Liver (tissue), 9 donors: ENCODE results near the gene NUDT16L1. TPM values are rescaled to one million over a fixed set of nuclear protein-coding genes. Genes with fewer than 3 reads are reported as not detected.

ENCODE experiments used
- DNase-seq: peaks from one replicate; pipeline ENCODE4 v3.0.0-alpha.2; 2017; ENCODE audit warnings: low spot score
- H3K27ac ChIP-seq, 2 donors: one replicate each; pipeline ENCODE4 v1.7.0; 2013; ENCODE audit warnings: inconsistent platforms in 2 of 2, low read length in 2 of 2, control low read depth in 1 of 2, low read depth in 1 of 2, mild to moderate bottlenecking in 1 of 2
- H3K27me3 ChIP-seq, 4 donors: one replicate each; pipeline versions ENCODE4 v1.6.1 to v1.7.0; 2013; ENCODE audit warnings: low read length in 3 of 4, inconsistent platforms in 1 of 4, mild to moderate bottlenecking in 1 of 4, moderate library complexity in 1 of 4; ENCODE audit not compliant: control insufficient read depth in 4 of 4, insufficient read depth in 4 of 4
- H3K36me3 ChIP-seq, 4 donors: one replicate each; pipeline versions ENCODE4 v1.6.1 to v1.7.0; 2013; ENCODE audit warnings: low read length in 3 of 4, mild to moderate bottlenecking in 3 of 4, low read depth in 1 of 4, moderate library complexity in 1 of 4; ENCODE audit not compliant: control insufficient read depth in 4 of 4, insufficient read depth in 3 of 4
- H3K4me1 ChIP-seq, 4 donors: one replicate each; pipeline versions ENCODE4 v1.6.1 to v1.7.0; 2013; ENCODE audit warnings: low read length in 3 of 4, mild to moderate bottlenecking in 3 of 4, moderate library complexity in 1 of 4; ENCODE audit not compliant: control insufficient read depth in 4 of 4, insufficient read depth in 4 of 4
- H3K4me3 ChIP-seq, 3 donors: one replicate each; pipeline versions ENCODE4 v1.6.1 to v1.7.0; 2013; ENCODE audit warnings: low read length in 3 of 3, control low read depth in 1 of 3, low read depth in 1 of 3, mild to moderate bottlenecking in 1 of 3
- H3K9ac ChIP-seq, 2 donors: one replicate each; pipeline ENCODE4 v1.7.0; 2013; ENCODE audit warnings: low read length in 2 of 2, mild to moderate bottlenecking in 2 of 2, moderate library complexity in 2 of 2, control low read depth in 1 of 2, low read depth in 1 of 2
- H3K9me3 ChIP-seq, 4 donors: one replicate each; pipeline versions ENCODE4 v1.6.1 to v1.7.0; 2013; ENCODE audit warnings: low read length in 3 of 4; ENCODE audit not compliant: control insufficient read depth in 4 of 4
- ATF3 ChIP-seq: IDR thresholded peaks from 2 replicates; pipeline ENCODE4 v1.6.1; 2016; ENCODE audit warnings: antibody characterized with exemption
- CTCF ChIP-seq: fragments of 150-350 bp; IDR thresholded peaks from 2 replicates; pipeline ENCODE4 v1.5.1; 2017; ENCODE audit warnings: improper control_type of control experiment, low read depth, low read length; ENCODE audit not compliant: missing input control
- EGR1 ChIP-seq, 2 donors: IDR thresholded peaks; 2 replicates each; pipeline ENCODE4 v1.6.1; 2016 to 2018; ENCODE audit warnings: antibody characterized with exemption in 2 of 2, low read depth in 2 of 2
- FOXA1 ChIP-seq: IDR thresholded peaks from 2 replicates; pipeline ENCODE4 v1.6.1; 2016; ENCODE audit warnings: antibody characterized with exemption
- FOXA2 ChIP-seq: IDR thresholded peaks from 2 replicates; pipeline ENCODE4 v1.6.1; 2016; ENCODE audit warnings: antibody characterized with exemption
- GABPA ChIP-seq, 2 donors: IDR thresholded peaks in 1 of 2; conservative IDR thresholded peaks in 1 of 2; 2 replicates each; pipeline ENCODE4 v1.6.1; 2016; ENCODE audit warnings: antibody characterized with exemption in 2 of 2, mild to moderate bottlenecking in 1 of 2, moderate library complexity in 1 of 2
- HNF4A ChIP-seq, 2 donors: conservative IDR thresholded peaks; 2 replicates each; pipeline ENCODE4 v1.6.1; 2016; ENCODE audit warnings: antibody characterized with exemption in 2 of 2, mild to moderate bottlenecking in 2 of 2
- HNF4G ChIP-seq: IDR thresholded peaks from 2 replicates; pipeline ENCODE4 v1.6.1; 2016; ENCODE audit warnings: antibody characterized with exemption
- JUND ChIP-seq, 2 donors: IDR thresholded peaks; 2 replicates each; pipeline ENCODE4 v1.6.1; 2016; ENCODE audit warnings: antibody characterized with exemption in 2 of 2
- MAX ChIP-seq: IDR thresholded peaks from 2 replicates; pipeline ENCODE4 v1.6.1; 2016; ENCODE audit warnings: antibody characterized with exemption
- NR2F2 ChIP-seq: IDR thresholded peaks from 2 replicates; pipeline ENCODE4 v1.6.1; 2016; ENCODE audit warnings: antibody characterized with exemption
- RAD21 ChIP-seq, 2 donors: IDR thresholded peaks; 2 replicates each; pipeline ENCODE4 v1.6.1; 2016; ENCODE audit warnings: antibody characterized with exemption in 2 of 2, mild to moderate bottlenecking in 2 of 2
- REST ChIP-seq: IDR thresholded peaks from 2 replicates; pipeline ENCODE4 v1.6.1; 2016; ENCODE audit warnings: antibody characterized with exemption, mild to moderate bottlenecking
- RXRA ChIP-seq, 2 donors: IDR thresholded peaks; 2 replicates each; pipeline ENCODE4 v1.6.1; 2017 to 2018; ENCODE audit warnings: antibody characterized with exemption in 2 of 2, mild to moderate bottlenecking in 1 of 2
- SP1 ChIP-seq: IDR thresholded peaks from 2 replicates; pipeline ENCODE4 v1.6.1; 2018; ENCODE audit warnings: antibody characterized with exemption, mild to moderate bottlenecking
- TAF1 ChIP-seq: conservative IDR thresholded peaks from 2 replicates; pipeline ENCODE4 v1.6.1; 2016; ENCODE audit warnings: antibody characterized with exemption, mild to moderate bottlenecking
- YY1 ChIP-seq: IDR thresholded peaks from 2 replicates; pipeline ENCODE4 v1.6.1; 2016; ENCODE audit warnings: antibody characterized with exemption, mild to moderate bottlenecking
- ZBTB33 ChIP-seq: IDR thresholded peaks from 2 replicates; pipeline ENCODE4 v1.6.1; 2016; ENCODE audit warnings: antibody characterized with exemption
- WGBS: extraction: QIAGEN DNeasy Blood & Tissue Kit; methylation state at CpG from one replicate; pipeline ENCODE4 v1.1.7; 2013; 5-methylcytosine and 5-hydroxymethylcytosine counted together
- polyA plus RNA-seq, 2 donors: library from polyadenylated mRNA; stranded (reverse) in 1 of 2; unstranded in 1 of 2; fragments of 200-250 nt in 1 of 2; fragments of >200 nt in 1 of 2; fragmentation: Nextera tagmentation in 1 of 2; extraction: Ambion mirVana in 1 of 2; gene quantifications; one replicate each; pipeline versions ENCODE4 v1.2.1 to v1.2.3, GENCODE V29; 2013 to 2015
- total RNA-seq, 2 donors: library from RNA; depleted of rRNA; stranded (reverse); fragments of >200 nt; gene quantifications; one replicate each; pipeline ENCODE4 v1.2.3, GENCODE V29; 2014
- donor health status: healthy.
- donor health status: healthy.
- donor health status: healthy.
- donor health status: healthy.
- donor health status: healthy.

The NUDT16L1 gene
- total and polyA plus RNA-seq, 4 donors, result 22.4 to 43.4 (median 36.3) TPM

GRCh38 chr16:4697848-4698291 lies 4.5 kb downstream of the NUDT16L1 start:
- Histone ChIP-seq H3K9ac (no peak overlapping the region), H3K4me1 (peaks cover 3 to 36% (median 22%) of the 10 kb centered on the region in 4 donors), H3K36me3 (peaks cover 8 to 46% (median 17%) of the 10 kb centered on the region in 4 donors), H3K9me3 (no peaks in the 10 kb centered on the region), H3K4me3 (no peak overlapping the region), H3K27ac (no peak overlapping the region), H3K27me3 (no peaks in the 10 kb centered on the region)
- TF ChIP-seq TAF1, result no peak
- TF ChIP-seq HNF4A (conservative IDR thresholded peaks at IDR 0.05), result no peak
- no peak for TF ChIP-seq ZBTB33
- TF ChIP-seq CTCF, result no peak
- TF ChIP-seq RAD21 (IDR thresholded peaks at IDR 0.05), result no peak
- no peak for TF ChIP-seq YY1
- TF ChIP-seq GABPA (IDR thresholded peaks at IDR 0.05 in 1 of 2, conservative IDR thresholded peaks at IDR 0.05 in 1 of 2), result no peak
- TF ChIP-seq ATF3, result no peak
- TF ChIP-seq JUND (IDR thresholded peaks at IDR 0.05), result no peak
- no peak for TF ChIP-seq NR2F2
- no peak for DNase-seq
- WGBS, result 88% methylated on average over 9 of the region's 9 CpGs

GRCh38 chr16:4698321-4699045 lies 5.1 kb downstream of the NUDT16L1 start:
- TF ChIP-seq REST (no peak), HNF4A (conservative IDR thresholded peaks at IDR 0.05) (no peak), GABPA (IDR thresholded peaks at IDR 0.05 in 1 of 2, conservative IDR thresholded peaks at IDR 0.05 in 1 of 2) (no peak), HNF4G (no peak), FOXA2 (no peak), ZBTB33 (no peak), NR2F2 (no peak), FOXA1 (no peak), MAX (no peak), CTCF (no peak), JUND (IDR thresholded peaks at IDR 0.05) (no peak), YY1 (no peak), SP1 (no peak), RXRA (IDR thresholded peaks at IDR 0.05) (no peak), ATF3 (no peak), TAF1 (no peak), EGR1 (IDR thresholded peaks at IDR 0.05; ENCODE audit: low read depth in 2 of 2) (no peak), RAD21 (IDR thresholded peaks at IDR 0.05) (no peak)
- no peaks in the 10 kb centered on the region for H3K9me3 ChIP-seq
- DNase-seq, result no peak
- H3K4me3 ChIP-seq, result no peak overlapping the region
- H3K36me3 ChIP-seq, result peaks cover 8 to 46% (median 18%) of the 10 kb centered on the region in 4 donors
- H3K4me1 ChIP-seq, result peaks cover 2 to 35% (median 20%) of the 10 kb centered on the region in 4 donors
- 96% methylated on average over 36 of the region's 36 CpGs for WGBS
- H3K27me3 ChIP-seq, result no peaks in the 10 kb centered on the region
- no peak overlapping the region for H3K27ac ChIP-seq
- H3K9ac ChIP-seq, result no peak overlapping the region
